NK-92 (cell line): Measurements from ENCODE around the gene ACSM6.
"Not testable (repeated sequence)": the region's sequence is repeated elsewhere in the genome, so short reads cannot be mapped to it uniquely, and the experiment has no call there.

Source experiments
- DNase-seq: peaks from one replicate; lab custom pipeline; 2025; ENCODE audit not compliant: unreplicated experiment; lab: John Stamatoyannopoulos, UW

Gene ACSM6, protein sequence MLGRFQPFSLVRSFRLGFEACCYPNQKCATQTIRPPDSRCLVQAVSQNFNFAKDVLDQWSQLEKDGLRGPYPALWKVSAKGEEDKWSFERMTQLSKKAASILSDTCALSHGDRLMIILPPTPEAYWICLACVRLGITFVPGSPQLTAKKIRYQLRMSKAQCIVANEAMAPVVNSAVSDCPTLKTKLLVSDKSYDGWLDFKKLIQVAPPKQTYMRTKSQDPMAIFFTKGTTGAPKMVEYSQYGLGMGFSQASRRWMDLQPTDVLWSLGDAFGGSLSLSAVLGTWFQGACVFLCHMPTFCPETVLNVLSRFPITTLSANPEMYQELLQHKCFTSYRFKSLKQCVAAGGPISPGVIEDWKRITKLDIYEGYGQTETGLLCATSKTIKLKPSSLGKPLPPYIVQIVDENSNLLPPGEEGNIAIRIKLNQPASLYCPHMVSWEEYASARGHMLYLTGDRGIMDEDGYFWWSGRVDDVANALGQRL

DNA sequence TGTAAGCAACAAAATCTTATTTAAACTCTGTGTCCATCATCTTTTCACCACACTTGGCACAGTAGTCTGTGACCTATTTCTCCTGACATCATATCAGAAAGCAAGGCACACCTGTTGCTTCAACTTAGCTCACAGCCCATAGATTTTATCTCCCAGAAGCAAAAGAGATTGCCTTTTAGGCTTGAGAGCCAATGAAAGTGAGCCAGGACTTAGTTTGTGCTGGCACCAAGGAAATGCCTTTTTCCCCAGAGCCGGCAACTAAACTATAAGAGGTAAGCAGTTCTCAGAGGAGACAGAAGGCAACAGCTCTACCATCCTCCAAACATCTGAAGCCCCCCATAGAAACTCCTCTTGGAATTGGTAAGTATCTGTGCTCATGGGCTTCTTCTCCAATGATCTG, at the start of gene ACSM6:
Gene ACSM6 (plus strand): TSS at position 295 of the 400 bp plus-strand sequence. CDS start 248 bp downstream, outside the sequence.
- DNase-seq: no peak

DNA sequence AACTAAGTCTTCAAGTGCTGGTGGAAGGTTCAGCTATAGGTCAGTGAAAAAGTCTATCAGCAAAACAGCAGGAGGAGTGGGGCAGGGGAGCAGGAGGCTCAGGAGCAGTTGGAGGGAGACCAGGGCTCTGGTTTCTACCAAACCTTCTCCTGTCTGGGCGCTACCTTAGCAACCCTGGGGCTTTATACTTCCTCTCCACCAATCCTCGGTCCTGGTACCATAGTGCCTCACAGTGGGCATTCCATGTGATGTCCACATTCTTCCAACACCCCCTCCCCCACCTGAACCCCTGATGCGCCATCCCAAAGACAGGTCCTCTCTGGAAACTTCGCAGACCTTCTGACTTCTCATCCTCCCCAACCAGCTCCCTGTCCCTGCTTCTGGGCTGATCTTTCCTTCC, 25.3 kb upstream of the ACSM6 start:
- DNase-seq: no peak

DNA sequence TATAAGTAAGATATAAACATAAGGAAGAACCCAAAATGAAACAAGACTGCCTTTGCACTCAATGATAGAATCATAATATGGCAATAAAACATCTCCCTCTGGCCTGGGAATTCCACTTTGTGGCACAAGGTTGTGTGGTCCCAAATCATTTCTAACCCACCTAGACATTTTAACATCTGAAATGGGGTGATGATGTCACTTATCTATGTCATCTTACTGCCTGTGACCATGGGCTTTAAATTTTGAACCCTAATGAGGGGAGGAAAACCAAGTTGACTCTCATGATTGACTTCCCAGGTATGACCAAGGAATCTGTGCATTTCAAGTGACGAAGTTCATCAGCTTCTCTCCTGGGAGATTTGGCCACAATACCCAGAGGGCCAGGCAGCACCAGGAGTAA, 24.5 kb upstream of the ACSM6 start:
- no peak for DNase-seq

DNA sequence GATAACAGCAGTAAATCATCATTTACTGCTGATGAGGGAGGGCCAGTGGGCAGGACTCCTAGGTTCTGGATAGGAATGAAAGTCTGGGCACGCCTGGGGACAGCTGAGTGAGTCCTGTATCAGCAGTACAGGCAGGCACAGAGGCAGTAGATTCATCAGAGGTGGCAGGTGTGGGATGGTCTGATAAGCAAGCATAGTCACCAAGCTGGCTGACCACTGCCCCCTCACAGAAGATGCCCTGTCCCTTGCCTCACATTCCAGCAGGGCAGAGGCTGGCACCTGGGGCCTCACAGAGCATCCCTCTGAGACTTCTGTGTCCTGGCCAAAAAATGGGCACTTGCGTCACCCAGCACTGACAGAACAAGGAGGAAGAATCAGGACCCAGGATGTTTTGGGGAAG, 23.2 kb upstream of the ACSM6 start:
- no peak for DNase-seq

DNA sequence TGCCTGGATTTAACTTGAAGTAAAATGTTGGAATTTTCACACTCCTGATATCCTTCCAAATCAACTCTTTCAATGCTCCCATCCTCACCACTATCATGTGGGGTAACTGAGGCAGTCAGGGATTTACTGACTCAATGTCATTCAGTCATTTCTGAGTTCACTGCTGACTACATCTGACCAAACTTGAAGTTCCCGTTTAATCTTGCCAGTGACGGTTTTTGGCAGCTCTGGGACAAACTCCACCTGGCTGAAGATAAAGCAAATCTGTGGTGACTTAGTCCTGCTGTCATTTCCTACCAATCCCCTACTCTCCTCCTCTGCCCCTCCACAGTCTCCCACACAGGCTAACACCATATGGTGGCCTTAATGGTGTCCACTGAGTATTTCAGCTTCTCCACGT, 22.7 kb upstream of the ACSM6 start:
- DNase-seq: no peak

DNA sequence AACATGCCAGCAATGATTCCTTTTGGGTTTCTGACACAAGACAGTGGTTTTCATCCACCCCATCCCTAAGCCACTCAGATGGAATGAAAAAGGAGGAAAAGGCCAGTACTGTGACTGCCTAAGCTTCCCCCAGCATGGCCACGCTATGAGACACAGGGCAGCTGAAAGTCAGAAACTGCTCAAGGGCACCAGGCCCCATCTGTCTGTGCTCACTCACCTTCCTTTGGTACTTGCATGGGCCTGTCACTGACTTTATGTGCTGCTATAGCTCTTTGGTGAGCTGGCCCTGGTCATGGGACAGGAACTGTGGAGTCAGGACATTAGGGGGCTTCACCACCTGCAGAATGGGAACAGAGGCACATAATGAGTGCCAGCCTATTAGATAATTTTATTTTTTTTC, 21.2 kb upstream of the ACSM6 start:
- no peak for DNase-seq

DNA sequence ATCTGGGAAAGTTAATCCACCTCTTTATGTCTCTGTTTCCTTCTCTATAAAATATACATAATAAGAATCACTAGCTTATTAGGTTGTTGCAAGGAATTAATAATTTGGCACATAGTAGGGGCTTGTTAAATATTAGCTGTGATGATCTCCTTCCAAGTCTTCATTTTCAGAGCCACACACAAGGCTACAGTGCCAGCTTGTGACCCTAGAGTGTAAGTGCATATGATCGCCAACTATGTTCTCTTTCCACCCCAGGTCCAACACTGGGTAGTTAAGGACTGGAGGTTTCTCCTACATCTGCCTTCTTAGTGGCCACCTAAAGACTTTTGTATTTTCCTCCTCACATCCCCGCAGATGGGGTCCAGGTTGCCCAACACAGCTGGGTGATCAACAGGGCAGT, 17.9 kb upstream of the ACSM6 start:
- no peak for DNase-seq

DNA sequence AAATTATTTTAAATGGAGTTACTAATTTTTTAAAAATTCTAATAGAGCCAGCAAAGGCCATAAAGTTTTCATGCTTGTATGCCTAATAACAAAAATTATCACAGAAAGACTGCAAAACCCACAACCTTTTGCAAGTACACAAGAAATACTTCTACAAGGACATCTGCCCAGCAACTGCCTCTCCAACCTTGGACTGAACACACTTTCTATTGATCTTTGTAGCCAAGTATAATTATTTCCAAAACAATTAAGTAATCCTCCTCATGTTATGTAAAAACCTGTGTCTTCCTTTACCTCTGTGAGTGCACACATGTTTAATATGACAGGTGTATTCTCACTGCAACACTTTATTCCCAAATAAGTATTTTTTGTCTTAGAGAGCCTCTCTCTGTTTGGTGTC, 16.6 kb upstream of the ACSM6 start:
- DNase-seq: no peak

DNA sequence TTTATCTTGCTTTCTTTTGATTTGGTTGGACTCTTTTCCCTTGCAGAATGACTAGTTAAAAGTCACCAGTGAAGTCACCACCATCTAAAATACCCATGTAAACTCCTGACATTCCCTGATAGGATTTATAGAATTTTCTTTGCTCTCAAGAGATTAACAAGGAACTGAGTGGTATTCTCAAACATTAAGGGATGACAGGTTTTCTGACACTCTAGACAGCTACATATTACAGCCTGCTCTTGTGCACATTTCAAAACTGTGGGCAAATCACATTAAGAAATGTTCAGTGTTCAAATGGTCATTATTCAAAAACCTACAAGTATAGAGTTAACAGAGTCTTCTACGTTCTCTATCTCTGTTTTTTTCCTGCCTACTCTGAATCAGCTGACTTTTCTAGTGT, 15.8 kb upstream of the ACSM6 start:
- no peak for DNase-seq

DNA sequence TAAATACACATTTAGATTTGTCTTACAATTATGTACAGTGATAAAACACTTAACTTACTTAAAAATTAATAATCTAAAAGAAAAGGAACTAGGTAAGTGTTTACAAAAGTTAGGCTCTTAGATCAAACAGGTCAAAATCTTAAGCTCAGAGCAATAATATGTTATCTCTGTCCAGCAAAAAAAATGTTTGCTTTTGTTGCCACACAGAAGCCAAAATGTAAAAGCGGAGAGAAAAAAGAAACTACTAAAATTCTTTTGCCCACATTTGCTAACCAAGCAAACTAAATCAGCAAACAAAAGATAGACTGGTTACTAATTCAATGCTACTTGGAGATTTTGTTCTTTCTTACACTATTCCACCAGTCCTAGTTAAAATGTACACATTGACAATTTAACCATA, 15.2 kb upstream of the ACSM6 start:
- DNase-seq: no peak

DNA sequence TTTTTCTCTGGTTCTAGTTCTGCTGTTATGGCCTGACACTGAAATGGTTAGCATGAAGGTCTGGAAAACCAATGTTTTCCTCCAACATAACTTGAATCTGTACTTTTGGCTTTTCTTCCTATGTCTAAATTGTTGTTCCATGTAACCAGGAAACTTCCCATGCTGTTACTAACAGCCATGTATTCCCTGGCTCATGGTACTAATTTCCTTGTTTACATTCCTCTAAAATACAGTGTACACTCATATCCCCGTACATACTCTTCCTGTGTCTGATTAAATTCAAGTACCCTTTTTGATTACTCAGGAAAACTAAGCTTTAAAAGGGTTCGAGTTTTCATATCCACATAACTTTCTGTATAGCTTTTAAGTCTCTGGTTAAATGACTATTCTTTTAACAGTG, 12.3 kb upstream of the ACSM6 start:
- DNase-seq: no peak

DNA sequence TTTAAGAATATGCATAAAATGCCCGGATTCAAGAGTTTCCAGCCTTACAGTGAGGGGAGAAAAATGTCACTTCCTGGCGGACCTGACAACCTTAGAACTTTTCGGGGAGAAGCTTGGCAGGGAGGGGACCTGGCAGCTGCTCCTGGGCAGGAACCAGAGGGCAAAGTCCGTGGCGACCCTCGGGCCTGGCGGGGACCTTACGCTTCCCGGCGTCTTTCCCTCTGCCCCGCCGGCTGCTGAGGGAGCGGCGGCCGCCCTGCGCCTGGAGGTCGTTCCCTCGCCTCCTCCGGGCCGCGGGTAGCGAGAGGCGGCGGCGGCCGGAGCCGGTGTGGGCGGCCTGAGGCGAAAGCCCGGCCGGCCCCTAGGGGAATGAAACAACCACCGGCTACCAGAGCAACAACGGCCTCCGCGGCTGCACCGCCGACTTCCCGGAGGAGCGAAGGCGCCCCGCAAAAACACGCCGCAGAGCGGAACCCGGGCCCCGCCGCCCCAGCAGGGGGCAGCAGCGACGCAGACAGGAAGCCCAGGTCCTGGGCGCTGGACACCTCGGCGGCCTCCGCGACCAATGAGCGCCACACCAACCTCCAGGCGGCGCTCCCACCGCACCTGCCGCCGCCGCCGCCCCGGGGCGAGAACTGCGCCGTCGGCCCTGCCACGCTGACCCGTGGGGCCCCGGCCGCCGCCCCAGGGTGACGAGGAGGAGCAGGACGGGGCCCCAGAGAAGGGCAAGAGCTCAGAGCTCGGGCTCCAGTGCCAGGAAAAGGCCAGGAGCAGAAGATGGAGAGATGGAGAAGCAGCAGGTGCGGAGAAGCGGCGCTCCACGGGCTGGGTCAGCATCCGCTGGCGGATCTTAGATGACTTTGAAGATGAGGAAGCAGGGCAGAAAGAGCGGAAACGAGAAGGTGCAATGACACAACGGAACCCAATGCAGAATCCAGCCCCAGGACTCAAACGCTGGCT, 10.5 kb upstream of the ACSM6 start:
- no peak for DNase-seq

DNA sequence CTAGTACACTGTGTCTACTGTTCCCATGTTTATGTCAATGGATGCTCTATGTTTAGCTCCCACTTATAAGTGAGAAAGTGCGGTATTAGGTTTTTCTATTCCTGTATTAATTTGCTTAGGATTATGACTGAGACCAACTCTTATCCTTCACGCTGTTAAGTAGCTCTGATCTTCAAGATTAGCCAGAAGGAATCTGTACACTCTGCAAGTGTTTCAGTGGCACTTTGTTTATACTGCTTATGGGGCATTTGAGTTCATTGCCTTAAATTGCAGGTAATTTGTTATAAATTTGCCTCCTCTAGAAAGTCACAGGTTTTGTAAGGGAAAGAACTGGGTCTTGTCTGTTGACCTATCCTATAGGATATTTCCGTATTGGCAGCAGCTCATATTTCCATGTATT, 6.4 kb upstream of the ACSM6 start:
- no peak for DNase-seq

DNA sequence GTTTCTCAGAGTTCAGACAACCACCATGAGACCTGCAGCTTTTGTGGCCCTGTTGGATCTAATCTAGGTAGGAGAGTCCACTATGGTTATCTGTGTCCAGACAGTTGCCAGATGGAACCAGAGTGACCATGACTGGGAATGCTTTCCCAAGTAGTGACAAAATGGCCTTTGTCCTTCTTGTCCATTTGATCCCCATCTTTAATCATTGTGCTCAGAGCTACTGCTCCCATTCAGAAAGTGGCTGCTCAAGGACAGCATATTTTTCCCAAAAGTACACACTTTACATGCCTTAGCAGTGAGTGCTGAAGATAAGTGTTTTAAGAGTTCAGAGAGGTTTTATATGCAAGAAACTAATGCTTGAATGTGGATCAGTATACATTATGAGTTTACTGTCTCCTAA, 5.4 kb upstream of the ACSM6 start:
- no peak for DNase-seq

DNA sequence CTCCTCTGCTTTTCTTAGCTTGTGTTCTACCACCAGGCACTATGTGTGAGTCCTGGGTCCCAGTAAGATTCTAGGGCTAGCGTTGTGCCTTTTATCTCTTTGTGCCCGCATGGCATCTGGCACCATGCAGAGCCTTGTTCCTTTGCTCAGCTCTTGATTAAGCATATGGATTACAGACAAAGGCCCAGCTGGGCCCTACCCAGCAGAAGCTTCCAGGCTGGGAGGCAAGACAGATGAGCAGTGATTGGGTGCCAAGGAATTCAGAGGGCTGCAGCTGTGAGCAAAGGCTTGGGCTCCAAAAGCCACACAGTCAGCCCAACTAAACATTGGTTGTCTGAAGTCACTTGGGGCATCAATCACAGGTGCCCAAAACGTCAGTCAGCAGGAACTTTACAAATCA, 2.0 kb downstream of the ACSM6 start:
- no peak for DNase-seq

DNA sequence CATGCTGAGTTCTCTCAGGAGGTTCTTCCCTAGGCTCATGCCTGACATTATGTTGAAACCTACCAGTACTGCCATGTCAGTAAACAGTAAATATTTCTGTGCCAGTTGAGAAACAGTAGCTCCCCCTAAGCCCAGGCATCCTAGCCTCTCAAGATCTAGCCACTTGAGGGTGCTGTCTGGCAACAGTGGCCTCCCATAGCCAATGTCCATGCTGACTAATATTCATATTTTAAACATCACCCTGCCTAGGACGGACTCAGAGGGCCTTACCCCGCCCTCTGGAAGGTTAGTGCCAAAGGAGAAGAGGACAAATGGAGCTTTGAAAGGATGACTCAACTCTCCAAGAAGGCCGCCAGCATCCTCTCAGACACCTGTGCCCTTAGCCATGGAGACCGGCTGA, 7.7 kb downstream of the ACSM6 start:
- no peak for DNase-seq

DNA sequence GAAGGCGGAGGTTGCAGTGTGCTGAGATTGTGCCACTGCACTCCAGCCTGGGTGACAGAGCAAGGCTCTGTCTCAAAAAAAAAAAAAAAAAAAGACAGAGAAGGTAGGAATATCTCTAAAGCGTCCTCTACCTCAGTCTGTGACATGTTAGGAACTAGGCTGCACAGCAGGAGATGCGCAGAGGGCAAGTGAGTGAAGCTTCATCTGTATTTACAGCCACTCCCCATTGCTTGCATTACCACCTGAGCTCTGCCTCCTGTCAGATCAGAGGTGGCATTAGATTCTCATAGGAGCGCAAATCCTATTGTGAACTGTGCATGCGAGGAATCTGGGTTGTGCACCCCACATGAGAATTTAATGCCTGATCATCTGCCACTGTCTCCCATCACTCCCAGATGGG, 8.8 kb downstream of the ACSM6 start:
- DNase-seq: not testable (repeated sequence)

DNA sequence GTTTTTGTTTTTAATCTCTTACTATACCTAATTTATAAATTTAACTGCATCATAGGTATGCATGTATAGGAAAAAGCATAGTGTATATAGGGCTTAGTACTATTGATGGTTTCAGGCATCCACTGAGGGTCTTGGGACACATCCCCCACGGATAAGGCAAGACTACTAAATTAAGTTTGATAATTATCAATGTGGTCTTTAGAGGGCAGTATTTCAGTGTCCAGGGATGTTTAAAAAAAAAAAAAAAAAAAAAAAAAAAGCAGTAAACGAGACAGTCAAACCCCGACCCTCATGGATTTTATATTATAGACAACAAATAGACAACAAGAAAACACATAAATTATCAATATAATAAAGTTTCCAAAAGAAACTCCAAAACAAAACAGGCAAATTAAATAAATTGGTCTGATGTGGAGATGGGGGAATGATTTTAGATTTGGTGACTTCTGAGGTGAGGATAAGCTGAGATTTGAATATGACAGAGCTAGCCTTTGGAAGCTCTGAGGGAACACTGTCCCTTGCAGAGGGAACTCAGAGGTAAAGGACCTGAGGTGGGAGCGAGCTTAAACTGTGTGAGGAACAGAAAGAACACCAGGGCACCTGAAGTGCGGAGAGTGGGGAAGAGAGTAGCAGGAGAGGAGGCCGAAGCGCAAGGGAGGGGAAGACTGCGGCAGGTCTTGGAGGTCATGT, 14.8 kb downstream of the ACSM6 start:
- no peak for DNase-seq

DNA sequence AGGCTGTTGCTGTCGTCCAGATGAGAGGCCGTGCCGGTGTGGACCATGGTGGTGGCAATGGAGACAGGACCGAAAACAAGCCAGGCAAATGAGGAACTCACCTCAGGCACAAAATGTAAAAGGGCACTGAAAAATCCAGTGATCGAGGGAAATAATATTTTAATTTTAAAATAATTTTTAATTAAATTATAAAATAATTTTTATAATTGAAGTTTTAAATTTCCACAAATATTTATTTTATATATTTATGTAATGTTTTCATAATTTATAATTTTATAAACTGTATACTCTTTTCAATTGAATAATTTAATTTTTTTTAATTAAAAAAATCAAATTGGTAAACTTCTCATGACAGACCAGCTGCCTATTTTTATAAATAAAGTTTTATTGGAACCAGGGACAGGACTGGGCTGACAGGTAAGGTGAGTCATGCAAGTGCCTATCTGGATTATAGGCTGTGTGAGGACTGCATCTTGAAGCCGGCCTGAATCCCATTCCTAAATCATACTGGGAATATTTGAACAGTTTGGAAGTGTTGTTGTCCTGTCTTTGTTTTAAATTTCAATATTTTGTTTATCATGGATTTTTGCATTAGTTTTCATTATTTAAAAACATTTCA, 15.6 kb downstream of the ACSM6 start:
- no peak for DNase-seq

DNA sequence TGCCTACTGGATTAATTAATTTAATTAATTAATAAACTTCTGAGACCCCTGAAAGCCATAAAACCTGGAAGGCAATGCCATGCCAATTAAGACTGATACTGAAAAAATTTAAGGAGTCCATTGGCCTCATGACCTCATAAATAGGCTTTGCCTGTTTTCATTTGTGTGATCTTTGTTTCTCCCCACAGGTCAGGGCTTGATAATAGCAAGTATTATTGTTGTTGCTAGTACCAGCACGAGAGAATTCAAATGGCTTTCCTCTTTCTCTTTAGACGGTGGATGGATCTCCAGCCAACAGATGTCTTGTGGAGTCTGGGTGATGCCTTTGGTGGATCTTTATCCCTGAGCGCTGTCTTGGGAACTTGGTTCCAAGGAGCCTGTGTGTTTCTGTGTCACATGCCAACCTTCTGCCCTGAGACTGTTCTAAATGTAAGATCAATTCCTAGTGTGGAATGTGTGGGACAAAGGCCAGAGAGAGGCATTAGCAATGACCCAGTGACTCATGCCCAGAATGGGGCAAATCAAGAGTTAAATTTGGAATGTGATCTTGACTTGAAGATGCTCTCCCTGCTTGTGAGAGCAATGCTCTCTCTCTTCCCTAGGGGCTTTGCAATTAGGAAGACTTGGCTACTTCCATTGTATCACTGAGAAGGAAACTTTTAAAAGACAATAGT, 17.7 kb downstream of the ACSM6 start:
- no peak for DNase-seq
